GM18873 (cell line): ENCODE data around the gene MBD5.

Source experiments
- ATAC-seq: cut with Tn5 transposase; IDR thresholded peaks from one replicate; pipeline ENCODE4 v1.9.1; 2021; ENCODE audit warnings: mild to moderate bottlenecking, moderate library complexity, moderate number of reproducible peaks; ENCODE audit not compliant: unreplicated experiment, low FRiP score

MBD5 gene

GRCh38 chr2:148282201-148282600, 261.3 kb downstream of the MBD5 start:
- ATAC-seq, result no peak

GRCh38 chr2:148292431-148292830, 271.5 kb downstream of the MBD5 start:
- no peak for ATAC-seq

- ATAC-seq, result no peak
Measured at GRCh38 chr2:148298196-148298595, 277.3 kb downstream of the MBD5 start.

- ATAC-seq, result no peak
Measured at GRCh38 chr2:148299616-148300015, 278.7 kb downstream of the MBD5 start.

- no peak for ATAC-seq
Measured at GRCh38 chr2:148300544-148300943, 279.7 kb downstream of the MBD5 start.

- no peak for ATAC-seq
Measured at GRCh38 chr2:148301362-148301761, 280.5 kb downstream of the MBD5 start.

GRCh38 chr2:148302526-148302925, 281.6 kb downstream of the MBD5 start:
- ATAC-seq, result no peak

GRCh38 chr2:148303161-148303560, 282.3 kb downstream of the MBD5 start:
- no peak for ATAC-seq

GRCh38 chr2:148305476-148305875, 284.6 kb downstream of the MBD5 start:
- no peak for ATAC-seq

GRCh38 chr2:148306027-148306426, 285.1 kb downstream of the MBD5 start:
- ATAC-seq, result no peak

GRCh38 chr2:148317598-148317997, 296.7 kb downstream of the MBD5 start:
- ATAC-seq, result no peak

- no peak for ATAC-seq
Measured at GRCh38 chr2:148338541-148338940, 317.6 kb downstream of the MBD5 start.

GRCh38 chr2:148342086-148342485, 321.2 kb downstream of the MBD5 start:
- ATAC-seq, result no peak

- no peak for ATAC-seq
Measured at GRCh38 chr2:148350199-148350598, 329.3 kb downstream of the MBD5 start.

GRCh38 chr2:148351437-148352143, 330.7 kb downstream of the MBD5 start:
- no peak for ATAC-seq

- ATAC-seq, result no peak
Measured at GRCh38 chr2:148358375-148358774, 337.5 kb downstream of the MBD5 start.

- no peak for ATAC-seq
Measured at GRCh38 chr2:148360662-148361061, 339.8 kb downstream of the MBD5 start.

- no peak for ATAC-seq
Measured at GRCh38 chr2:148362144-148362796, 341.4 kb downstream of the MBD5 start.

- ATAC-seq, result no peak
Measured at GRCh38 chr2:148375214-148375613, 354.3 kb downstream of the MBD5 start.

GRCh38 chr2:148391324-148391723, 370.4 kb downstream of the MBD5 start:
- no peak for ATAC-seq

- no peak for ATAC-seq
Measured at GRCh38 chr2:148402786-148403185, 381.9 kb downstream of the MBD5 start.

- no peak for ATAC-seq
Measured at GRCh38 chr2:148410899-148411298, 390.0 kb downstream of the MBD5 start.
